NCI-H345 treated with DMSO at 0.1 percent for 48 hours (cell line): ENCODE data around the gene BUB1.
A peak's percentile ranks its signal among the peaks of the same experiment; 100 is the strongest.
"Not testable (repeated sequence)": the region's sequence is repeated elsewhere in the genome, so short reads cannot be mapped to it uniquely, and the experiment has no call there.

ENCODE experiments used
- DNase-seq: peaks from one replicate; lab custom pipeline; 2025; ENCODE audit not compliant: unreplicated experiment; lab: John Stamatoyannopoulos, UW

BUB1 gene

GRCh38 chr2:110677530-110678456 lies at the start of gene BUB1:
BUB1 (minus strand) TSS chr2:110678063; CDS start chr2:110677995, 68 bp downstream.
- peak; percentile 89 for DNase-seq

GRCh38 chr2:110726285-110726684 lies 48.4 kb upstream of the BUB1 start:
- DNase-seq: no peak

- no peak for DNase-seq
Observed at GRCh38 chr2:110725859-110726258, 48.0 kb upstream of the BUB1 start.

- no peak for DNase-seq
Observed at GRCh38 chr2:110725370-110725769, 47.5 kb upstream of the BUB1 start.

GRCh38 chr2:110724820-110725219 lies 47.0 kb upstream of the BUB1 start:
- DNase-seq: no peak

- no peak for DNase-seq
Observed at GRCh38 chr2:110720547-110720946, 42.7 kb upstream of the BUB1 start.

- no peak for DNase-seq
Observed at GRCh38 chr2:110718990-110719389, 41.1 kb upstream of the BUB1 start.

- no peak for DNase-seq
Observed at GRCh38 chr2:110718382-110718781, 40.5 kb upstream of the BUB1 start.

- no peak for DNase-seq
Observed at GRCh38 chr2:110717734-110718133, 39.9 kb upstream of the BUB1 start.

- DNase-seq: no peak
Observed at GRCh38 chr2:110716959-110717645, 39.2 kb upstream of the BUB1 start.

- no peak for DNase-seq
Observed at GRCh38 chr2:110714452-110715224, 36.8 kb upstream of the BUB1 start.

GRCh38 chr2:110713513-110714362 lies 35.9 kb upstream of the BUB1 start:
- DNase-seq: no peak

- DNase-seq: no peak
Observed at GRCh38 chr2:110712737-110713136, 34.9 kb upstream of the BUB1 start.

- DNase-seq: no peak
Observed at GRCh38 chr2:110708455-110708854, 30.6 kb upstream of the BUB1 start.

- no peak for DNase-seq
Observed at GRCh38 chr2:110707386-110707965, 29.6 kb upstream of the BUB1 start.

- no peak for DNase-seq
Observed at GRCh38 chr2:110702514-110703380, 24.9 kb upstream of the BUB1 start.

- DNase-seq: not testable (repeated sequence)
Observed at GRCh38 chr2:110698253-110698652, 20.4 kb upstream of the BUB1 start.

GRCh38 chr2:110695146-110695898 lies 17.5 kb upstream of the BUB1 start:
- not testable (repeated sequence) for DNase-seq
